ENCODE measurements around the gene CERT1. TPM values are rescaled to one million over a fixed set of nuclear protein-coding genes. Genes with fewer than 3 reads are reported as not detected.

CERT1 gene
- total RNA-seq, 2 experiments from 2014 or later, result 13.3 to 33.6 TPM

DNA sequence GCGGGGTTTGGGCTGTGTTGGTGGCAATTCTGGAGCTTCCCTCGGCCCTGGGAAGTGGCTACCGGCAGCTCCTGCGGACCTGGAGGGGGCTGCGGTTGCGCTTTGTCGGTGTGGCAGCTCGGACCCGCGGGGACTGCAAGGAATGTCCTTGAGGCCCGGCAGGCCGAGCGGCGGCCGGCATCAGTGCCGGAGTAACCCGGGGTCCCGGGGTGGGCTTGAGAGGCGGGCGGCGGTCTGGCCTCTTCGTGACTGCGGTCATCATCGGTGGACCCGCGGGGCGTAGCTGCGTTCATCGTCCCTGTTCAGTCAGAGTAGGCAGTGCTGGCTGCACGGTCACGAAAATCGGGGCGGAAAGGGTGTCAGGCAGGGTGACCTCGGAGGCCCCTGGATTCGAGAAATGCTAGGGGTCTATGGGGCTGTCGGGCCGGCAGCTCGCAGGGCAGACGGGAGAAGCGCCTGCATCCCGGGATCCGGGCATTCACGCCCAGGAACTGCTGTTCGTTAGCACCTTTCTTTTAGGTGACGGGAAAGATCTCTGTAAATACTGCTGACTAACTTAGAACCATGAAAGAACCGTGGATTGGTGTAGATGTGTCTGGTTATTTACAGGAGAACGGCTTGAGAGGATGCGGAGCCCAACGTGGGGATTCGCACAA is 173.9 kb downstream of the CERT1 start:
- intact Hi-C loops (cut with micrococcal nuclease; ENCODE audit: unreplicated experiment), result loop anchor here (2.0 to 5.0 kb wide), 2 partner anchors 100 to 173 kb away; partner anchors contain the start of genes ANKRD31, CERT1 and POLK
- BruUV-seq (replicated peaks), result no TSS peak
- ChIA-PET CTCF (ENCODE audit: unreplicated experiment) (interaction anchor here (0.6 kb wide), 1 partner anchor 16 kb away, joined by 3 read pairs; no protein-coding TSS in a partner anchor), POLR2A (interaction anchor here (0.6 to 1.5 kb wide), 17 partner anchors 8 to 1269 kb away, joined by 3 to 12 read pairs (median 4); partner anchors contain the start of genes ANKRD31 and POC5)
- H3K4me3 ChIP-seq (ENCODE audit: low read depth, low read length, poor library complexity, severe bottlenecking), result peak overlapping the region; percentile 99
- H3K9me2 ChIP-seq (ENCODE audit: insufficient read depth, low read length), result no peaks in the 10 kb centered on the region
- H4K20me1 ChIP-seq (ENCODE audit: insufficient read depth, low read length), result peaks cover 46% of the 10 kb centered on the region
- H3K4me1 ChIP-seq (ENCODE audit: insufficient read depth, low read length, poor library complexity, severe bottlenecking), result peaks cover 31% of the 10 kb centered on the region
- peak overlapping the region; percentile 98 for H3K4me2 ChIP-seq (ENCODE audit: low read length)
- DNase-seq (ENCODE audit: low spot score), result peak; percentile 39
- peak overlapping the region; percentile 60 for H3K27ac ChIP-seq (ENCODE audit: low read depth, low read length, poor library complexity, severe bottlenecking)
- H3K36me3 ChIP-seq (ENCODE audit: insufficient read depth, low read length), result peaks cover 30% of the 10 kb centered on the region
- no peak for TF ChIP-seq EZH2phosphoT487 (IDR thresholded peaks at IDR 0.05; ENCODE audit: borderline replicate concordance, low read depth, low read length)
- TF ChIP-seq, protein P1, sequence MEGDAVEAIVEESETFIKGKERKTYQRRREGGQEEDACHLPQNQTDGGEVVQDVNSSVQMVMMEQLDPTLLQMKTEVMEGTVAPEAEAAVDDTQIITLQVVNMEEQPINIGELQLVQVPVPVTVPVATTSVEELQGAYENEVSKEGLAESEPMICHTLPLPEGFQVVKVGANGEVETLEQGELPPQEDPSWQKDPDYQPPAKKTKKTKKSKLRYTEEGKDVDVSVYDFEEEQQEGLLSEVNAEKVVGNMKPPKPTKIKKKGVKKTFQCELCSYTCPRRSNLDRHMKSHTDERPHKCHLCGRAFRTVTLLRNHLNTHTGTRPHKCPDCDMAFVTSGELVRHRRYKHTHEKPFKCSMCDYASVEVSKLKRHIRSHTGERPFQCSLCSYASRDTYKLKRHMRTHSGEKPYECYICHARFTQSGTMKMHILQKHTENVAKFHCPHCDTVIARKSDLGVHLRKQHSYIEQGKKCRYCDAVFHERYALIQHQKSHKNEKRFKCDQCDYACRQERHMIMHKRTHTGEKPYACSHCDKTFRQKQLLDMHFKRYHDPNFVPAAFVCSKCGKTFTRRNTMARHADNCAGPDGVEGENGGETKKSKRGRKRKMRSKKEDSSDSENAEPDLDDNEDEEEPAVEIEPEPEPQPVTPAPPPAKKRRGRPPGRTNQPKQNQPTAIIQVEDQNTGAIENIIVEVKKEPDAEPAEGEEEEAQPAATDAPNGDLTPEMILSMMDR (conservative IDR thresholded peaks at IDR 0.05; ENCODE audit: low read length), result no peak
- H2AFZ ChIP-seq (ENCODE audit: low read length), result peak overlapping the region; percentile 53; the same call in 1 of the 2 replicates
- H3K79me2 ChIP-seq (ENCODE audit: insufficient read depth, low read depth, low read length), result peaks cover 53% of the 10 kb centered on the region
- no peaks in the 10 kb centered on the region for H3K9me3 ChIP-seq (ENCODE audit: low read length)

DNA sequence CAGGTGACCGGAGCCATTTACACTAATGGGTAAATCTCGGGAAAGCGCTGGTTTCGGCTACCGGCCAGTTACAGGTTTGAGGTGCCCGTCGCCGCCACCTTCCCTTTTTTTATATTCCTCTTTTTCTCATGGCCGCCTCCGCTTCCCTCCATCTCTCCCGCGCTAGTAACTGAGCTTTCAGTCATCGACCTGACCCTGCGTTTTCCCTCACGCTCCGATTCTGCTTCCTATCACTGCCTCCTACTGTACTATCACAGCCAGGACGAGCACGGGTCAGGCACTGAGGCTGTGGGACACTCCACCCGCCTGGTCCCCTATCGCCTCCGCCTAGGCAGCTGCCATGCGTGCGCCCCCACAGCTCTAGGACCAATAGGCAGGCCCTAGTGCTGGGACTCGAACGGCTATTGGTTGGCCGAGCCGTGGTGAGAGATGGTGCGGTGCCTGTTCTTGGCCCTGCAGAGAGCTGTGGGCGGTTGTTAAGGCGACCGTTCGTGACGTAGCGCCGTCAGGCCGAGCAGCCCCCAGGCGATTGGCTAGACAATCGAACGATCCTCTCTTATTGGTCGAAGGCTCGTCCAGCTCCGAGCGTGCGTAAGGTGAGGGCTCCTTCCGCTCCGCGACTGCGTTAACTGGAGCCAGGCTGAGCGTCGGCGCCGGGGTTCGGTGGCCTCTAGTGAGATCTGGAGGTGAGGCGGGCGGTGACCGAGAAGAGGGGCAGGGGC is 174.7 kb downstream of the CERT1 start, which contains the start of gene HMGCR:
Gene HMGCR, plus strand, starts transcription at position 606 of the 722 bp plus-strand sequence. CDS start 5,386 bp downstream, outside the sequence.
- H3K4me1 ChIP-seq (ENCODE audit: insufficient read depth, low read length, poor library complexity, severe bottlenecking), result peaks cover 31% of the 10 kb centered on the region
- no peak for TF ChIP-seq EZH2phosphoT487 (IDR thresholded peaks at IDR 0.05; ENCODE audit: borderline replicate concordance, low read depth, low read length)
- TF ChIP-seq, protein P1 (conservative IDR thresholded peaks at IDR 0.05; ENCODE audit: low read length), result peak; percentile 46; the same call in 1 of the 2 replicates
- H3K36me3 ChIP-seq (ENCODE audit: insufficient read depth, low read length), result peaks cover 22% of the 10 kb centered on the region
- intact Hi-C loops (cut with micrococcal nuclease; ENCODE audit: unreplicated experiment), result loop anchor here (2.0 to 5.0 kb wide), 2 partner anchors 99 to 174 kb away; partner anchors contain the start of genes ANKRD31, CERT1 and POLK
- H3K79me2 ChIP-seq (ENCODE audit: insufficient read depth, low read depth, low read length), result peaks cover 46% of the 10 kb centered on the region
- peak; percentile 99 for DNase-seq (ENCODE audit: low spot score)
- peak within 1 kb of the TSS; percentile 99 for H3K4me3 ChIP-seq (ENCODE audit: low read depth, low read length, poor library complexity, severe bottlenecking)
- no TSS peak for BruUV-seq (replicated peaks)
- H3K27ac ChIP-seq (ENCODE audit: low read depth, low read length, poor library complexity, severe bottlenecking), result peak within 1 kb of the TSS; percentile 74
- ChIA-PET CTCF (ENCODE audit: unreplicated experiment) (interaction anchor here (0.7 to 0.9 kb wide), 2 partner anchors 99 to 1094 kb away, joined by 3 read pairs; no protein-coding TSS in a partner anchor), POLR2A (interaction anchor here (0.6 to 1.5 kb wide), 17 partner anchors 9 to 848 kb away, joined by 3 to 12 read pairs (median 4); partner anchors contain the start of genes ANKRD31 and POC5)
- H2AFZ ChIP-seq (ENCODE audit: low read length), result peak within 1 kb of the TSS; percentile 89
- no peaks in the 10 kb centered on the region for H3K9me3 ChIP-seq (ENCODE audit: low read length)
- H3K4me2 ChIP-seq (ENCODE audit: low read length), result peak within 1 kb of the TSS; percentile 98
- peaks cover 39% of the 10 kb centered on the region; the same call in 1 of the 2 replicates for H4K20me1 ChIP-seq (ENCODE audit: insufficient read depth, low read length)
- no peaks in the 10 kb centered on the region for H3K9me2 ChIP-seq (ENCODE audit: insufficient read depth, low read length)

Data from OCI-LY7 (cell line).